ENCODE data around the gene VARS2.

- TF ChIP-seq CTCF (IDR thresholded peaks at IDR 0.05; ENCODE audit: borderline replicate concordance, extremely low read depth, low read length, poor library complexity, severe bottlenecking) (no peak), EZH2 (IDR thresholded peaks at IDR 0.05; ENCODE audit: borderline replicate concordance, low read depth, low read length, severe bottlenecking) (no peak)
Measured at GRCh38 chr6:30885999-30886896, 27.8 kb upstream of the VARS2 start.
